Measurements from ENCODE around the gene NRCAM.
A peak's percentile ranks its signal among the peaks of the same experiment; 100 is the strongest.

NRCAM gene

DNA sequence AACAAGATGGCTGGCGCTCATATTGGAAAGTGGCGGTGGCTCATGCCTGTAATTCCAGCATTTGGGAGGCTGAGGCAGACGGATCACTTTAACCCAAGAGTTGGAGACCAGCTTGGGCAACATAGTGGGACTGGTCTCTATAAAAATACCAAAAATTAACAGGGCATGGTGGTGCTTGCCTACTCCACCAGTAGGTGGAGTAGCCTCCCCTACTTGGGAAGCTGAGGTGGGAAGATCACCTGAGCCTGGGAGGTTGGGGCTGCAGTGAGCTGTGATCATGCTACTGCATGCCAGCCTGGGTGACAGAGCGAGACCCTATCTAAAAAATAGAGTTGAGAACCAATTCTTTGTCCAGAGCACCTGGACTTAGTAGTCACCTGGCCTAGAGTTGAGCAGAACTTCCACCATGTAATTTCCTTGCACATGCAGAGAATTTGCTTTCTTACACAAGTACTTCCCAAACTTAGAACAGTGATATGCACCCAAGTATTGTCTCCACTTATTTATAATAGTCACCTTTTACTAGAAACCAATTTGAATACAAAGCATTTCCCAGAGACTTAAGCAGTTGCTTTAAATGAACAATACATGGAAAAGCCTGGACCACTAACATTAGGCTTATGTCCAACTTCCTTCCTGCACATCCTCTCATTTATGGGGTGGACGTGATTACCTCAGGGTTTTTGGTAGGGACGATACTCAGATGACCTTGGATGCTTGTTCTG is 342.0 kb downstream of the NRCAM start:
- no peak for DNase-seq

DNA sequence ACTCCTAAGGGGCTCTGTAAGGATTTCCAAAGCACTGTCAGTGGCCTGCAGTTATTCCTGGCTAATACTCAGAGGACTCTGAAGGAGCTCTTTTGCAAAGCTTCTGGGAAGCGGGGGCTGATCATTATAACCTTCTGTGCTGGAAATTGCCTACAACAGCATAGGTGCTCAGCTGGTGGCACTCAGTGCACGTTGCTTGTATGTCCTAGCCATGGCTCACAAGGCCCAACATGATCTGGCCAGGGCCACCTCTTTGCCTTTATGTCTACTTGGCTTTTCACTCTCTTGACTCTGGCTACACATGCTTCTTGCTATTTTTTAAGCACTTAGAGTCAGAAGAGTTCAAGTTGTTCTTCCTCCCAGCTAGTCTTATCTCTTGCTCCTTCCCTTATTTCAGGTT is 343.6 kb downstream of the NRCAM start:
- no peak for DNase-seq

DNA sequence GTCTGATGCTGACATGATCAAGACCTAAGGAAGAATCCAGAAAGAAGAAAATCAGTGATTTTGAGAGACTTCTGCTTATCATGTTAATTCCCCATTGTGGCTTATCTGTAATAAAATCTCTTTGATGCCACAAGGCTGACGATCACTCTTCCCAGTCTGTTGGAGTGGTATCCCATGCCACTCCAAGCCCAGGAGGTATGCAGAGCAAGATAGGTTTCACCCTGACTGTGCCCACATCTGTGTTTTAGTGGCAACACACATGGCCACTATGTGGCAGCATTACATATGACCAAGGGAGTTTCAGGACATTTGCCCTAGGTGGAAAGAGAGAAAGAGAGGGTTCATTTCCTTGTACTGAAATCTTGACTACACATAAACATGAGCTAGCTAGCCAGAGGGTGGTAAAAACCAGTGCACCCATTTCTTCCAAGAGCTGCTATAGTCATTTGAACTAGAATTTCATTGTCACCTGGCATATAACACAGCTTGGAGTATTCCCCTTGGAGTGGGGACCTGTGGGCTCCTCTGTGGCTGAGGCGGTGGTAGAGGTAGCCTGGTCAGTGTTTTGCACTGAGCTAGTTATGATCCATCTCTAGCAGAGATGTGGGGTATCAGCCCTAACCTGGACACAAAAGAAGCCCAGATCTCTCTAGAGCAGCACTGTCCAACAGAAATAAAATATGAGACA is 346.9 kb downstream of the NRCAM start:
- DNase-seq, result peak; percentile 0

DNA sequence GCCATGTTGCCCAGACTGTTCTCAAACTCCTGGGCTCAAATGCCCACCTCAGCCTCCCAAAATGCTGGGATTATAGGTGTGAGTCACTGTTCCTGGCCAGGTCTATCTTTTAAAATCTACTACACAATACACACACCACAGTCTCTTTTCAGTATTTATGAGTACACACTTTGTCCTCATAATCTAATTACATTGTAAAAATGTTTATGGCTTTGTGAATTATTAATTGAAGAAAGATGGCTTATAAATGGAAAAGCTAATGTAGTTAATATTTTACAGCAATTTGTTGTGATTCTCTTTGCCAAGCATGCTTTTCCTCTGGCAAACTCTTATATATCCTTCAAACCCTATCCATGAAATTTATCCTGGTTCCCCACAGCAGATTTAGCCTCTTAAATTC is 348.1 kb downstream of the NRCAM start:
- no peak for DNase-seq

- no peak for DNase-seq
These were observed 351.9 kb downstream of the NRCAM start for GRCh38 chr7:108104324-108104723.

DNA sequence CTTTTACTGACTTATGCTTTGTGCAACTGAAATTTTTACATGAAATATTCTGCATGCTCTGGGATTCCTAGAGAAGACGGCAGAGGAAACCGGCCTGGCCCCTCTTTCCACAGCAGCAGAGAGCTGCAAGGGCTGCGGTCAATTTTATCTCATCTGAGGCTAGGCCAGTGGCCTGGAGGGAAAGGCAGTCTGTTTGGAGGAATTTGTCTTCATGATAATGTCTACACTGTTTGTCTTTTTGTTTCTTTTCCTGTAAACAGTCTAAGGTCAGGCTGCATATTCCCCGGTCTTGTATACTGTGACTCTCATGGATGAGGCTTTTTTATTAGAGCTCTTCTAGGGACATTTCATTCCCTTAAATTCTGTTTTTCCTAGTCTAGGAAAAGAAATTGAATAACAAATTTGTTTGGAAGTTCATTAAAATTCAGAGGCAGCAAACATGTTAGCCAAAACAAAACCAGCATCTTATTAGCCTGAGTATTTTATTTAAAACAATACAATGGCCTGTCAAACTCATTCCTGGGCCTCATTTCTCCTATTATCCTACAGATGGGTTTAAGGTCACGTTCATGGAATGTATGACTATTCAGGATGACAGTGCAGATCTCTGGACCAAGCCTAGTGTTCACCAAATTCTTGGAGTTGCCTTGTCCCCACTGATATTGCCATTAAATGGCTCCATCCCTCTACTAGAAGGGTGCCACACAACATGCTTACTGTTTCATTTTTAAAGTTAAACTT is 352.5 kb downstream of the NRCAM start:
- no peak for DNase-seq

- no peak for DNase-seq
These were observed 353.4 kb downstream of the NRCAM start for GRCh38 chr7:108102671-108103312.

GRCh38 chr7:108101759-108102158 is 354.5 kb downstream of the NRCAM start:
- DNase-seq, result no peak

DNA sequence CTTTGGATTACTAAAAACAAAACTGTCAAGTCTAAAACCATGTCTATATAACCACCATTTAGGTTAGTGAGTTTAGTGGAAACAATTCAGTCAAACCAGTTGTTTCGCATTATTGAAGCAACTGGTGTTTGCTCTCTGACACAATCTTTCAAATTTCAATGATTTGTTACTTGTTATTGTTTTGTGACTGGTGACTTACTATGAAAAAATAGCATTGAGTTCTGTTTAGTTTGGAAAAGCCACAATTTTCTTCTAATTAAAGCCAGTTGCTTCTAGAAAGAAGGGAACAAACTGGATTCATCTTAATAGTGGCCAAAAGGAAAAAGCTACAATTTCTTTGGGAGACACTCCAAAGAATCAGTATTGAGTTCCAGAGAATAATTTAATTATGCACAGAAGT is 356.5 kb downstream of the NRCAM start:
- no peak for DNase-seq

DNA sequence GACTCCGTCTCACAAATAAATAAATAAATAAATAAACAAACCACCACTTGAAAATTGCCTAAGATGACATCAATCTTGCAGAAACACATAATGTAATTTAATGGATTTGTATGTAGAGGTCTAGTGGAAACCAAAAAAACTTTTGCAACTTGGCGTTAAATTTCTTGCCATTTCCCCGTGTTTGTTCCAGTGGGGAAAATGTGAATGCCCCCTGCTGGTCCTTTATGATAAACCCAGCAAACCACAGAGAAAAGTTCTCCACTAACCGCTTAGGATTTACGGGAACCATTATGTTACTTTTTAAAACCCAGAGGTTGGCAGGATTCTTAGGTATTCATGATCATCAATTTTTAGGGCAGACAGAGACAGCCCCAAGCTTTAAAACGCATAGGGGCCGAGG is 358.5 kb downstream of the NRCAM start:
- no peak for DNase-seq
